HG03565 (cell line): ENCODE measurements around the gene MAST1.
"Not testable (repeated sequence)": the region's sequence is repeated elsewhere in the genome, so short reads cannot be mapped to it uniquely, and the experiment has no call there.

Source experiments
- ATAC-seq: cut with Tn5 transposase; IDR thresholded peaks from one replicate; pipeline ENCODE4 v1.9.1; 2021; ENCODE audit warnings: mild to moderate bottlenecking, moderate library complexity; ENCODE audit not compliant: unreplicated experiment

Gene MAST1

GRCh38 chr19:12838886-12839756 lies 806 bp downstream of the MAST1 start:
- no peak for ATAC-seq

DNA sequence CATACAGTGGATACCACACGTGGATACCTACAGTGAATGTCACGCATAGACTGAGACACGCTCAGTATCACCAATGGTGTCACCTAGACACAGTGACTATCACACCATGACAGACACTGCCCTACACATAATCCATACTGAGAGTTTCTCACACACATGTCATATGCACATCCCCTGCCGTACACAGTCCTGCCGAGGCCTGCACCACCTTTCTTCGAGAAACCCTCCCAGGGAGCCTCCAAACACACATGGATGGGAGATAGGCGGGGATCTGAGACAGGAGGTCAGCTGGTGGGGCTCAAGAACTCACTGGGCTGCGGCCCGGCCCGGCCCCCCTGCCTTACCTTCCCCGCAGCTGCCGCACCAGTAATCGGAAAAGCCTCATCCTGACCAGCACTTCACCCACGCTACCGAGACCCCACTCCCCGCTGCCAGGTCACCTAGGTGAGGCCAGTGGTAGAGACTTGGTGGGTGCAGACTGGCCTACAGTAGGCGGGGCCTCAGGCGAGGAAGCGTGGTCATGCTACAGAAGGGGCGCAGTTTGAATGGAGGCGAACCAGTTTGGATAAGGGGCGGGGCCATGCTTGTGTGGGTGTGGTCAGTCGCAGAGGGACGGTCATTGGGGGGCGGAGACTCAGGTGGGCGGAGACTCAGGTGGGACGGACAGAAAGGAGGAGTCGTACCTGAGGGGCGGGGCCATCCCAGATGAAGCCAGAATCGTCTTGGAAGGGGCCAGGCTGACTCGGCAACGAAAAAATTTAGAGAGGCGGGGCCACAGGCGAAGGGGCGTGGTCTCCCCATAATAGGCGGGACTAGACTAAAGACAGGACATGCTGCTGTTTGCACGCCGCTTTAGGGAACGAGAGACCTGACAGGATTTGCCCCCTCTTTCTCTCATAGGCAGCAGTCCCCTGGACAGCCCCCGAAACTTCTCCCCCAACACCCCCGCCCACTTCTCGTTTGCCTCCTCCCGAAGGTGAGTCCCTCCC lies 2.1 kb downstream of the MAST1 start:
- ATAC-seq, result no peak

- no peak for ATAC-seq
Observed at GRCh38 chr19:12841094-12841493, 2.8 kb downstream of the MAST1 start.

DNA sequence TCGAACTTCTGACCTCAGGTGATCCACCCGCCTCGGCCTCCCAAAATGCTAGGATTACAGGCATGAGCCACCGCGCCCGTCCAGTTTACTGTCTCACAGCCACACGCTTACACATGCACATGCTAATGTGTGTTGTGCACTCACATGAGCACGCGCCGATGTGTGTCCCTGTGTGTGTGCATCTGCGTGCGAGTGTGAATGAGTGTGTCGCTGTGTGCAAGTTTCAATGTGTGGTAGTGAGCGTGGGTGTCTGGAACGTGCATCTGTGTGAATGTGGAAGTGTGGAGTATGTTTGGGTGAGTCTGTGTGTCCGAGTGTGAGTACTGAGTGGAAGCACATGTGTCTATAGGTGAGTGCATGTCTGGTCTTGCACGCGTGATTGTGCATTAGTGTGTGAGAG lies 4.2 kb downstream of the MAST1 start:
- no peak for ATAC-seq

DNA sequence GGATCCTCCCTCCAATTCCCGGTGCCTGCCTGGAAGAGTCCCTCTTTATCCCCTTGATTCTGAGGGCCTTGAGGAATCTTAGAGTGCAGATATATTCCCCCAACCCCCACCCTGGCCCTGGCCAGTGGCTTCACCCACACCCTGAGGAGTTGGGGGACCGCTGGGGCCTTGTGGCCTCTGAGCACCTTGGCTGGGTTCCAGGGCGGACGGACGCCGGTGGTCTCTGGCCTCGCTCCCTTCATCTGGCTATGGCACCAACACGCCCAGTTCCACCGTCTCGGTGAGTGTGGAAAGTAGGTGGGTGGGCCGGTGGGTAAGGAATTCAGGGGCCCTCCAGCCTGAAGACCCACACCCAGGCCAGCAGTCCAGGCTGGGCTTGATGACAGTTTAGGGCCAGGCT lies 5.0 kb downstream of the MAST1 start:
- ATAC-seq, result no peak

- ATAC-seq, result no peak
Observed at GRCh38 chr19:12843999-12844732, 5.9 kb downstream of the MAST1 start.

DNA sequence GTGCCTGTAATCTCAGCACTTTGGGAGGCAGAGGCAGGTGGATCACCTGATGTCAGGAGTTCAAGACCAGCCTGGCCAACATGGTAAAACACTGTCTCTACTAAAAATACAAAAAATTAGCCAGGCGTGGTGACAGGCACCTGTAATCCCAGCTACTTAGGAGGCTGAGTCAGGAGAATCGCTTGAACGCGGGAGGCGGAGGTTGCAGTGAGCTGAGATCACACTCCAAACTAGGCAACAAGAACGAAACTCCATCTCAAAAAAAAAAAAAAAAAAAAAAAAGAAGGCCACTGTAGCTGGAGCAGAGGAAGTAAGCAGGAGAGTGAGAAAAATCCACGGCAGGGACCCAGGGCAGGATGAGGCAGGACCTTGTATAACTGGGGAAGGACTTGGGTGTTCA lies 8.3 kb downstream of the MAST1 start:
- not testable (repeated sequence) for ATAC-seq

DNA sequence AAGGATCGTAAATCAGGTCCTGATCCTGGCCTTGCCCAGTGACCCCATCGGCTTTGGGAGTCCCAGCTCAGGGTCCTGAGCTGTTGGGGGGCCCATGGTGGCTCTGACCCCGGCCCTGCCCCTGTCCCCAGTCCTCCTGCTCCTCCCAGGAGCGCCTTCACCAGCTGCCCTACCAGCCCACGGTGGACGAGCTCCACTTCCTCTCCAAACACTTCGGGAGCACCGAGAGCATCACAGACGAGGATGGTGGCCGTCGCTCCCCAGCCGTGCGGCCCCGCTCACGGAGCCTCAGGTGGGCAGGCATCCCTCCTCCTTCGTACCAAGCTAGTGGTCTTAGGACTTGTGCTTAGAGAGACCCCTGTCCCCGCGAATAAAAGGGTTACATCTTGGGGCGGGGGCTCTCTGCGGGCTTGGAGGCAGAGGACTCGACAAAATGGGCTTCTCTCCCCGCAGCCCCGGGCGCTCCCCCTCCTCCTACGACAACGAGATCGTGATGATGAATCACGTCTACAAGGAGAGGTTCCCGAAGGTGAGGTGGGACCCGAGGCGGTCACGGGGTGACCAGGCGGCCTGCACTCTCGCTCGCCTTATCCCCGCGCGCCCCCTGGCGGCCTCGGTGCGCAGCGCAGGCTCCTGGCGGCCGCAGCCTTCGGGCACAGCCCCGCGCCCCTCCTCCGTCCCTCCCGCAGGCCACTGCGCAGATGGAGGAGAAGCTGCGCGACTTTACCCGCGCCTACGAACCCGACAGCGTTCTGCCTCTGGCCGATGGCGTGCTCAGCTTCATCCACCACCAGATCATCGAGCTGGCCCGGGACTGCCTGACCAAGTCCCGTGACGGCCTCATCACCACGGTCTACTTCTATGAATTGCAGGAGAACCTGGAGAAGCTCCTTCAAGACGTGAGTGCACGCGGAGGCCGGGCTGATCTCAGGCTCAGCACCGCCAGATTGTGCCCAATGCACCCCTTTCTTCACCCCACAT lies 9.1 kb downstream of the MAST1 start:
- ATAC-seq, result peak; percentile 65

DNA sequence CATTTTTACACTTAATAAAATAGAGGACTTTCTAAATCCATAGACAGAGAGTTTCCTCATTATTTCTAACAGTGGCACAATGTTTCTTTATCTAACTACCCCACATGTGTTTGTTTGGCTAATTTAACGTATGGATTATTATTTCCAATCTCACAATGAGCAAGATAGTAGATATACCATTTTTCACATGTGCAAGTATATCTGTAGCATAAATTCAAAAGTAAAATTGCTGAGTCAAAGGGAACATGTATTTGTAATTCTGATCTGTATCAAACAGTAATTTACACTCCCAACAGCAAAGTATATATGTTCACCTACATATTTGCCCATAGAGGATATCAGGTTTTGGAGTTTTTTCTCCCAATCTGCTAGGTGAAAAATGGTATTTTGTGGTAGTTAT lies 18.3 kb downstream of the MAST1 start:
- ATAC-seq, result no peak

DNA sequence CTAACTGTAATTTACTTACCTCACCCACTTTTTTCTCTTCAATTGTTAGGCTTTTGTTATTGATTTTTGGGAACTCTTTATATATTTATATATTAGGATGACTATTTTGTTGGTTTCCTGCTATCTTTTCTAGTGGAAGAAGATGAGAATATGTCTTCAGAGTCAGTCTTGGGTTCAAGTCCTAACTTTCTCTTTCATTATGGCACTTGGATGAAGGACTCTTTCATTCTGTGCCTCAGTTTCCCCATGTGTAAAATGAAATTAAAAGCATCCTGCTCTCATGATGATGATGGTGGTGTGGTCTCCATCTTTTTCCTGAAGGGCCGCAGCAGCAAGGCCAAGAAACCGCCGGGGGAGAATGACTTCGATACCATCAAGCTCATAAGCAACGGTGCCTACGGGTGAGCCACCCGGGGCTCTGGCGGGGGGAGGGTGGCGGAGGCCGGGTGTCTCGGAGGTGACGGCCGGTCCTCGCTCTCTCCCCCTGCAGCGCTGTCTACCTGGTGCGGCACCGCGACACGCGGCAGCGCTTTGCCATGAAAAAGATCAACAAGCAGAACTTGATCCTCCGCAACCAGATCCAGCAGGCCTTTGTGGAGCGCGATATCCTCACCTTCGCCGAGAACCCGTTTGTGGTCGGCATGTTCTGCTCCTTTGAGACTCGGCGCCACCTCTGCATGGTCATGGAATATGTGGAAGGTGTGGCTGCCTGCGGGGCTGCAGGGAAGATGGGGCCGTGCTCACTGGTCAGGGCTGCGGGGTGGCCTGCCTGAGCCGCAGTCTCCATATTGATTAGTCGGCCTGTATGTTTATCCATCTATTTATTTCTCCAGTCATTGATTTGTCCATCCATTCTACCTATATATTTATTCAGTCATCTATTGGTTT lies 20.0 kb downstream of the MAST1 start:
- ATAC-seq, result no peak

- ATAC-seq, result no peak
Observed at GRCh38 chr19:12859546-12859945, 21.2 kb downstream of the MAST1 start.

- no peak for ATAC-seq
Observed at GRCh38 chr19:12864143-12864542, 25.8 kb downstream of the MAST1 start.

DNA sequence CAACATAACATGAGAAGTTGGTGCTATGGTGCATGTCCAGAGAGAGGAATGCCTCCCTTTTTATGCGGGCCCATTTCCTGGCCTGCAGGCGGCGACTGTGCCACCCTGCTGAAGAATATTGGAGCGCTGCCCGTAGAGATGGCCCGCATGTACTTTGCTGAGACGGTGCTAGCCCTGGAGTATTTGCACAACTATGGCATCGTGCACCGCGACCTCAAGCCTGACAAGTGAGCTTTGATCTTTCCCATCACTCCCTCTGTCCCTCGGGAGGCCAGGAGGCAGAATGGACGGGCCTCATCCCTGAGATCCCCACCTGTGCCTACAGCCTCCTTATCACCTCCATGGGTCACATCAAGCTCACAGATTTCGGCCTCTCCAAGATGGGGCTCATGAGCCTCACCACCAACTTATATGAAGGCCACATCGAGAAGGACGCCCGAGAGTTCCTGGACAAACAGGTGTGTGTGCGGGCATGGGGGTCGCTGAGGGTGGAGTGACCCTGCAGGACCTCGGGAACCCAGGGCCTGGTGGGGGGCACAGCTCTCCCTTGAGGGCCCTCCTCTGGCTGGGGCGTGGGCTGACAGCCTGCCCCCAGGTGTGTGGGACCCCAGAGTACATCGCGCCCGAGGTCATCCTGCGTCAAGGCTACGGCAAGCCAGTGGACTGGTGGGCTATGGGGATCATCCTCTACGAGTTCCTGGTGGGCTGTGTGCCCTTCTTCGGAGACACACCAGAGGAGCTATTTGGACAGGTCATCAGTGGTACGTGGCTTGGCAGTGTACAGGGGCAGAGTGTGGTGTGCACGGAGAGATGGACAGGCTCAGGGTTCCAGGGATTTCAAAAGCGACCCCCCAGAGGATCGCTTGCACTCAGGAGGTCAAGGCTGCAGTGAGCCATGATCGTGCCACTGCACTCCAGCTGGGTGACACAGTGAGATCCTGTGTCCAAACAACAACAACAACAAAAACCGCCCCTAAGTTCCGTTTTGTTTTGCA lies 26.7 kb downstream of the MAST1 start:
- ATAC-seq, result no peak

GRCh38 chr19:12865746-12866415 lies 27.6 kb downstream of the MAST1 start:
- ATAC-seq, result no peak

GRCh38 chr19:12866416-12867119 lies 28.3 kb downstream of the MAST1 start:
- no peak for ATAC-seq
